NCI-H748 (cell line): Measurements from ENCODE around the gene OR2A14.
"Not testable (repeated sequence)": the region's sequence is repeated elsewhere in the genome, so short reads cannot be mapped to it uniquely, and the experiment has no call there.

Experiments used
- DNase-seq: peaks from one replicate; lab custom pipeline; 2025; ENCODE audit not compliant: unreplicated experiment; lab: John Stamatoyannopoulos, UW

OR2A14 gene

GRCh38 chr7:144148224-144148827 lies 25.4 kb downstream of the OR2A14 start:
- no peak for DNase-seq

GRCh38 chr7:144158861-144159260 lies 35.9 kb downstream of the OR2A14 start:
- no peak for DNase-seq

- no peak for DNase-seq
These were observed 41.8 kb downstream of the OR2A14 start for GRCh38 chr7:144164784-144165183.

GRCh38 chr7:144171594-144172350 lies 48.8 kb downstream of the OR2A14 start:
- not testable (repeated sequence) for DNase-seq

GRCh38 chr7:144174613-144175012 lies 51.6 kb downstream of the OR2A14 start:
- DNase-seq = no peak

- peak; percentile 10 for DNase-seq
These were observed 55.6 kb downstream of the OR2A14 start for GRCh38 chr7:144178380-144179164.

- DNase-seq = not testable (repeated sequence)
These were observed 56.1 kb downstream of the OR2A14 start for GRCh38 chr7:144179165-144179479.
